H1 (cell line): ENCODE data around the gene ERVV-1. TPM values are rescaled to one million over a fixed set of nuclear protein-coding genes. Genes with fewer than 3 reads are reported as not detected.

ENCODE experiments used
- CTCF ChIA-PET: fragments of 300-600 bp; sonication (Branson Sonifier 250); formaldehyde crosslinking; loops from one replicate; lab custom pipeline; 2021; ENCODE audit not compliant: partially characterized antibody; lab: Charles Lee
- POLR2A ChIA-PET: fragments of 300-600 bp; sonication (Branson Sonifier 250); formaldehyde crosslinking; loops from one replicate; lab custom pipeline; 2021; ENCODE audit warnings: inconsistent platforms; ENCODE audit not compliant: partially characterized antibody; lab: Charles Lee
- DNase-seq, 2 experiments: peaks; one replicate each; pipeline versions ENCODE4 v3.0.0 to v3.0.0-alpha.2; 2010 to 2022; ENCODE audit warnings: low spot score in 2 of 2, low read depth in 1 of 2, mixed read lengths in 1 of 2
- FAIRE-seq: peaks from 2 replicates; lab custom pipeline; 2011; peaks lifted over from hg19 to GRCh38; lab: Jason Lieb, UNC
- H2AFZ ChIP-seq: 2 replicates; pipeline ENCODE4 v1.8.1; 2012; ENCODE audit warnings: low read length, inconsistent platforms
- H2AK5ac ChIP-seq: 2 replicates; pipeline ENCODE4 v1.6.1; 2013; ENCODE audit warnings: low read depth, low read length
- H2BK120ac ChIP-seq: replicated peaks from 2 replicates; pipeline ENCODE3; 2013; ENCODE audit warnings: low read depth, low read length, inconsistent platforms
- H2BK12ac ChIP-seq: 2 replicates; pipeline ENCODE4 v1.6.1; 2013; ENCODE audit warnings: low read depth, low read length
- H2BK15ac ChIP-seq: 2 replicates; pipeline ENCODE4 v1.6.1; 2013; ENCODE audit warnings: low read length
- H2BK20ac ChIP-seq: 2 replicates; pipeline ENCODE4 v1.6.1; 2013; ENCODE audit warnings: low read length
- H2BK5ac ChIP-seq: 2 replicates; pipeline ENCODE4 v1.6.1; 2013; ENCODE audit warnings: low read depth, low read length
- H3K14ac ChIP-seq: 2 replicates; pipeline ENCODE4 v1.6.1; 2013; ENCODE audit warnings: inconsistent platforms; ENCODE audit not compliant: insufficient read length
- H3K18ac ChIP-seq: 2 replicates; pipeline ENCODE4 v1.6.1; 2013; ENCODE audit warnings: low read length; ENCODE audit errors: extremely low read depth
- H3K23ac ChIP-seq: 2 replicates; pipeline ENCODE4 v1.6.1; 2013; ENCODE audit warnings: inconsistent platforms; ENCODE audit not compliant: insufficient read length
- H3K23me2 ChIP-seq: 2 replicates; pipeline ENCODE4 v1.6.1; 2013; ENCODE audit warnings: low read depth, low read length
- H3K27ac ChIP-seq: 2 replicates; pipeline ENCODE4 v1.6.1; 2011; ENCODE audit warnings: low read depth, low read length, inconsistent platforms
- H3K27me3 ChIP-seq, 4 experiments: replicated peaks in 1 of 4; 1 replicate in 1 of 4; 2 replicates in 3 of 4; pipeline versions ENCODE4 v1.6.1 to v1.8.1; 2011 to 2013; ENCODE audit warnings: low read length in 3 of 4, mild to moderate bottlenecking in 3 of 4, inconsistent platforms in 2 of 4, mixed read lengths in 2 of 4, moderate library complexity in 1 of 4; ENCODE audit not compliant: control insufficient read depth in 3 of 4, insufficient read depth in 3 of 4; ENCODE audit errors: extremely low read depth in 1 of 4
- H3K36me3 ChIP-seq, 4 experiments: 2 replicates each; pipeline versions ENCODE4 v1.6.1 to v1.8.1; 2011 to 2013; ENCODE audit warnings: mild to moderate bottlenecking in 4 of 4, low read length in 3 of 4, moderate library complexity in 2 of 4, control low read depth in 1 of 4, inconsistent platforms in 1 of 4; ENCODE audit not compliant: insufficient read depth in 4 of 4, control insufficient read depth in 2 of 4
- H3K4ac ChIP-seq: replicated peaks from 2 replicates; pipeline ENCODE3; 2013; ENCODE audit warnings: low read length, low read depth, mixed read lengths, inconsistent platforms; ENCODE audit not compliant: insufficient read length
- H3K4me1 ChIP-seq, 4 experiments: replicated peaks in 1 of 4; 1 replicate in 1 of 4; 2 replicates in 3 of 4; pipeline versions ENCODE4 v1.6.1 to v1.8.1; 2011 to 2013; ENCODE audit warnings: low read length in 3 of 4, inconsistent platforms in 2 of 4, mixed read lengths in 1 of 4; ENCODE audit not compliant: insufficient read depth in 4 of 4, control insufficient read depth in 3 of 4
- H3K4me2 ChIP-seq, 2 experiments: 2 replicates each; pipeline versions ENCODE4 v1.6.1 to v1.8.1; 2011 to 2013; ENCODE audit warnings: low read depth in 2 of 2, low read length in 2 of 2, control low read depth in 1 of 2, inconsistent platforms in 1 of 2, mild to moderate bottlenecking in 1 of 2; ENCODE audit not compliant: insufficient read depth in 1 of 2
- H3K4me3 ChIP-seq, 4 experiments: fragments of 200-600, 300-600 bp in 1 of 4; sonication (generic), shearing (Covaris generic), sonication (Bioruptor Twin) in 1 of 4; 2 replicates each; pipeline versions ENCODE4 v1.5.1 to v1.8.1; 2011 to 2016; ENCODE audit warnings: low read length in 4 of 4, low read depth in 3 of 4, control low read depth in 2 of 4, inconsistent platforms in 2 of 4, mild to moderate bottlenecking in 2 of 4, mixed read lengths in 1 of 4, moderate library complexity in 1 of 4; ENCODE audit not compliant: insufficient read depth in 2 of 4; ENCODE audit errors: extremely low read depth in 1 of 4
- H3K56ac ChIP-seq: replicated peaks from 2 replicates; pipeline ENCODE3; 2013; ENCODE audit warnings: low read depth, mild to moderate bottlenecking, mixed read lengths, low read length, inconsistent platforms; ENCODE audit not compliant: insufficient read length
- H3K79me1 ChIP-seq: 2 replicates; pipeline ENCODE4 v1.6.1; 2013; ENCODE audit warnings: low read depth, low read length, control low read depth
- H3K79me2 ChIP-seq, 2 experiments: 2 replicates each; pipeline versions ENCODE4 v1.6.1 to v1.8.1; 2012 to 2013; ENCODE audit warnings: low read length in 2 of 2, mild to moderate bottlenecking in 2 of 2, inconsistent platforms in 1 of 2; ENCODE audit not compliant: insufficient read depth in 2 of 2, control insufficient read depth in 1 of 2
- H3K9ac ChIP-seq, 4 experiments: replicated peaks in 1 of 4; 1 replicate in 1 of 4; 2 replicates in 3 of 4; pipeline versions ENCODE4 v1.6.1 to v1.8.1; 2011 to 2013; ENCODE audit warnings: low read depth in 3 of 4, low read length in 3 of 4, control low read depth in 2 of 4, mild to moderate bottlenecking in 2 of 4, moderate library complexity in 2 of 4, inconsistent platforms in 1 of 4; ENCODE audit errors: extremely low read depth in 1 of 4
- H3K9me3 ChIP-seq, 2 experiments: 2 replicates each; pipeline versions ENCODE4 v1.6.1 to v1.8.1; 2012 to 2013; ENCODE audit warnings: mild to moderate bottlenecking in 2 of 2, moderate library complexity in 2 of 2, control low read depth in 1 of 2, inconsistent platforms in 1 of 2, low read depth in 1 of 2, low read length in 1 of 2, mixed read lengths in 1 of 2; ENCODE audit not compliant: insufficient read depth in 2 of 2
- H4K20me1 ChIP-seq, 2 experiments: replicated peaks in 1 of 2; 2 replicates each; pipeline versions ENCODE3 to v1.8.1; 2011 to 2013; ENCODE audit warnings: inconsistent platforms in 2 of 2, low read length in 2 of 2, mild to moderate bottlenecking in 1 of 2; ENCODE audit not compliant: insufficient read depth in 2 of 2, control insufficient read depth in 1 of 2
- H4K5ac ChIP-seq: 2 replicates; pipeline ENCODE4 v1.6.1; 2013; ENCODE audit warnings: low read length, low read depth, mixed read lengths, inconsistent platforms; ENCODE audit not compliant: insufficient read length
- H4K8ac ChIP-seq: 2 replicates; pipeline ENCODE4 v1.8.0; 2013; ENCODE audit warnings: mild to moderate bottlenecking, moderate library complexity, low read length, inconsistent platforms; ENCODE audit not compliant: insufficient read depth; ENCODE audit errors: extremely low read depth
- H4K91ac ChIP-seq: replicated peaks from 2 replicates; pipeline ENCODE3; 2013; ENCODE audit warnings: low read length, mixed read lengths, inconsistent platforms; ENCODE audit not compliant: insufficient read length
- BCL11A ChIP-seq, 2 experiments: IDR thresholded peaks; one replicate each; pipeline ENCODE4 v1.6.1; 2011; ENCODE audit warnings: low read depth in 2 of 2, low read length in 2 of 2, mild to moderate bottlenecking in 2 of 2
- CTBP2 ChIP-seq: IDR thresholded peaks from 2 replicates; pipeline ENCODE4 v1.7.0; 2011; ENCODE audit warnings: borderline replicate concordance, mild to moderate bottlenecking, moderate library complexity, mixed read lengths, low read length; ENCODE audit not compliant: insufficient read depth, insufficient read length
- E2F6 ChIP-seq: IDR thresholded peaks from 2 replicates; pipeline ENCODE4 v1.6.1; 2012; ENCODE audit warnings: inconsistent platforms
- HDAC2 ChIP-seq, 2 experiments: fragments of 300-600 bp in 1 of 2; sonication (generic) in 1 of 2; IDR thresholded peaks; 2 replicates each; pipeline ENCODE4 v1.6.1; 2011 to 2012; ENCODE audit warnings: low read depth in 2 of 2, low read length in 2 of 2, mild to moderate bottlenecking in 2 of 2, moderate library complexity in 2 of 2, borderline replicate concordance in 1 of 2, inconsistent platforms in 1 of 2
- JUND ChIP-seq: IDR thresholded peaks from 2 replicates; pipeline ENCODE4 v1.6.1; 2011; ENCODE audit warnings: mild to moderate bottlenecking, improper control_type of control experiment, low read length
- MAFK ChIP-seq: IDR thresholded peaks from 2 replicates; pipeline ENCODE4 v1.6.1; 2012; ENCODE audit warnings: low read depth, mild to moderate bottlenecking, improper control_type of control experiment, low read length
- POU5F1 ChIP-seq: IDR thresholded peaks from 2 replicates; pipeline ENCODE4 v1.6.1; 2011; ENCODE audit warnings: low read depth, mild to moderate bottlenecking, low read length, moderate library complexity
- RAD21 ChIP-seq, 2 experiments: IDR thresholded peaks in 1 of 2; conservative IDR thresholded peaks in 1 of 2; 2 replicates each; pipeline ENCODE4 v1.6.1; 2011; ENCODE audit warnings: low read depth in 2 of 2, low read length in 2 of 2, improper control_type of control experiment in 1 of 2, inconsistent platforms in 1 of 2, mild to moderate bottlenecking in 1 of 2, moderate library complexity in 1 of 2
- SP2 ChIP-seq: IDR thresholded peaks from 2 replicates; pipeline ENCODE4 v1.6.1; 2012; ENCODE audit warnings: mild to moderate bottlenecking, low read length, inconsistent platforms
- SP4 ChIP-seq: IDR thresholded peaks from 2 replicates; pipeline ENCODE4 v1.6.1; 2012; ENCODE audit warnings: low read length, inconsistent platforms
- TAF7 ChIP-seq: optimal IDR thresholded peaks from 2 replicates; pipeline ENCODE3; 2011; ENCODE audit warnings: low read depth, mild to moderate bottlenecking, inconsistent platforms, low read length, moderate library complexity, borderline replicate concordance
- TCF12 ChIP-seq: IDR thresholded peaks from 2 replicates; pipeline ENCODE4 v1.6.1; 2011; ENCODE audit warnings: low read depth, mild to moderate bottlenecking, low read length
- ZNF274 ChIP-seq: IDR thresholded peaks from 2 replicates; pipeline ENCODE4 v1.7.0; 2012; ENCODE audit warnings: low read length, borderline replicate concordance; ENCODE audit errors: extremely low read depth
- WGBS, 2 experiments: shearing (Covaris generic) in 1 of 2; methylation state at CpG; one replicate each; pipeline versions ENCODE4 v1.1.6 to v1.1.7; 2013 to 2015; ENCODE audit warnings: low lambda C conversion rate in 2 of 2, mixed read lengths in 2 of 2, inconsistent platforms in 1 of 2, low coverage in 1 of 2, missing lambda C conversion rate in 1 of 2; ENCODE audit not compliant: insufficient replicate concordance in 2 of 2, insufficient coverage in 1 of 2, insufficient read length in 1 of 2; ENCODE audit errors: extremely low coverage in 1 of 2, missing lambda C conversion rate in 1 of 2; 5-methylcytosine and 5-hydroxymethylcytosine counted together
- polyA plus RNA-seq, 7 experiments: library from polyadenylated mRNA; depleted of rRNA in 3 of 7; stranded (reverse) in 5 of 7; unstranded in 2 of 7; fragments of >200 nt in 5 of 7; fragments of 200-250 nt in 2 of 7; gene quantifications; 1 replicate in 5 of 7; 2 replicates in 1 of 7; 4 replicates in 1 of 7; pipeline versions ENCODE4 v1.2.1 to v1.2.3, GENCODE V29; 2011 to 2013; ENCODE audit warnings: missing spikeins in 2 of 7, mixed read lengths in 2 of 7
- total RNA-seq: library from RNA; stranded (reverse); fragmentation: NEBNext Ultra II Directional; extraction: Animal tissue kit (Norgen Biotek cat#: 25700); gene quantifications from 2 replicates; pipeline ENCODE4 v1.2.1, GENCODE V29; 2021

The ERVV-1 gene
- total and polyA plus RNA-seq, 2 of the 8 experiments (the other 6 are each of a cell fraction or from before 2014, with no cell fraction given): not detected

DNA sequence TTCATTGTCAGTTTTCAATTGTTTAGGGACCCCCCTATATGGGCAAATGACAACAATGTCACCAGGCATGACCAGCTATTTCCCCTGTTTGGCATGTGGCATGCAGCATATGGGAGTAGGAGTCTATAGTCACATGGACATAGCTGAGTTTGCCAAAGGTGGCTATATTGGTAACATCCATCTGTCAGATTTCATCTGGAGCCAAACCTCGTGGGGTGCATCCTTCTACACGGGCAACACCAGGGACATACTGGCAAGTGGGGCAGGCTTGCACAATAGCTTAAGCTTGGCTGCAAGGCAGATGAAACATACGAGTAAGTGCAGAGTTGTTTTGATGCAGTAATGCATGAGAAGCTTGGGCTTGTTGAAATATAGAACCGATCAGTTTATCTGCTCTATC lies 26.5 kb upstream of the ERVV-1 start:
- Histone ChIP-seq H3K27me3 (peaks cover 0 to 7% (median 5%) of the 10 kb centered on the region in 4 experiments; a peak in 4 of 7 replicates), H3K36me3 (peaks cover 0 to 2% (median 0%) of the 10 kb centered on the region in 4 experiments; a peak in 1 of 8 replicates), H2AK5ac (no peak overlapping the region), H3K4me1 (peaks cover 0 to 2% (median under 1%) of the 10 kb centered on the region in 4 experiments; a peak in 1 of 7 replicates), H4K5ac (no peak overlapping the region), H2AFZ (no peak overlapping the region), H3K18ac (no peak overlapping the region), H3K23me2 (no peaks in the 10 kb centered on the region; the same call in 1 of the 2 replicates), H3K23ac (no peak overlapping the region), H2BK20ac (no peak overlapping the region), H4K91ac (no peak overlapping the region), H3K9me3 (peaks cover 0 to 2% of the 10 kb centered on the region in 2 experiments; a peak in 1 of 4 replicates), H3K4ac (no peak overlapping the region), H3K4me2 (no peak overlapping the region), H3K27ac (no peak overlapping the region), H3K4me3 (no peak overlapping the region), H2BK15ac (no peak overlapping the region), H4K8ac (no peak overlapping the region), H2BK12ac (no peak overlapping the region), H3K79me2 (no peaks in the 10 kb centered on the region), H3K14ac (no peak overlapping the region), H2BK120ac (no peak overlapping the region), H3K79me1 (no peaks in the 10 kb centered on the region), H4K20me1 (no peaks in the 10 kb centered on the region), H3K9ac (no peak overlapping the region), H3K56ac (no peak overlapping the region), H2BK5ac (no peak overlapping the region)
- POLR2A ChIA-PET: interaction anchor here (0.7 kb wide), 1 partner anchor 280 kb away, joined by 3 read pairs; no protein-coding TSS in a partner anchor
- FAIRE-seq (no peak), DNase-seq (no peak)
- 92% methylated on average over 4 of the region's 4 CpGs; no CpG with 5 or more reads in 1 of the 2 experiments for WGBS, 2 experiments
- CTCF ChIA-PET: interaction anchor here (1.1 kb wide), 1 partner anchor 24 kb away, joined by 3 read pairs; no protein-coding TSS in a partner anchor
- TF ChIP-seq TCF12 (no peak), HDAC2 (IDR thresholded peaks at IDR 0.05; ENCODE audit: borderline replicate concordance in 1 of 2, low read depth in 2 of 2, low read length in 2 of 2) (no peak), POU5F1 (no peak), BCL11A (IDR thresholded peaks at IDR 0.05; ENCODE audit: low read depth in 2 of 2, low read length in 2 of 2) (no peak), JUND (no peak), SP4 (no peak), RAD21 (IDR thresholded peaks at IDR 0.05 in 1 of 2, conservative IDR thresholded peaks at IDR 0.05 in 1 of 2; ENCODE audit: low read depth in 2 of 2, low read length in 2 of 2) (no peak), CTBP2 (no peak), SP2 (no peak), E2F6 (no peak), TAF7 (no peak), MAFK (no peak), ZNF274 (no peak)
